Measurements from ENCODE around the gene PLA2G2C.

The PLA2G2C gene

GRCh38 chr1:20149601-20150325, 36.6 kb downstream of the PLA2G2C start:
- no peak for TF ChIP-seq GATA1 (IDR thresholded peaks at IDR 0.05; ENCODE audit: low read depth, low read length)
- TF ChIP-seq POLR2A (IDR thresholded peaks at IDR 0.05; ENCODE audit: low read length), result no peak
- no peak for DNase-seq

- no peak for TF ChIP-seq POLR2A (IDR thresholded peaks at IDR 0.05; ENCODE audit: low read length)
- no peak for TF ChIP-seq GATA1 (IDR thresholded peaks at IDR 0.05; ENCODE audit: low read depth, low read length)
- no peak for DNase-seq
Observed at GRCh38 chr1:20148571-20149500, 37.5 kb downstream of the PLA2G2C start.

- TF ChIP-seq POLR2A (IDR thresholded peaks at IDR 0.05; ENCODE audit: low read length) (no peak), GATA1 (IDR thresholded peaks at IDR 0.05; ENCODE audit: low read depth, low read length) (no peak)
- no peak for DNase-seq
Observed at GRCh38 chr1:20147846-20148570, 38.3 kb downstream of the PLA2G2C start.

GRCh38 chr1:20143734-20144565, 42.4 kb downstream of the PLA2G2C start:
- no peak for DNase-seq
- TF ChIP-seq GATA1 (IDR thresholded peaks at IDR 0.05; ENCODE audit: low read depth, low read length) (no peak), POLR2A (IDR thresholded peaks at IDR 0.05; ENCODE audit: low read length) (no peak)

DNA sequence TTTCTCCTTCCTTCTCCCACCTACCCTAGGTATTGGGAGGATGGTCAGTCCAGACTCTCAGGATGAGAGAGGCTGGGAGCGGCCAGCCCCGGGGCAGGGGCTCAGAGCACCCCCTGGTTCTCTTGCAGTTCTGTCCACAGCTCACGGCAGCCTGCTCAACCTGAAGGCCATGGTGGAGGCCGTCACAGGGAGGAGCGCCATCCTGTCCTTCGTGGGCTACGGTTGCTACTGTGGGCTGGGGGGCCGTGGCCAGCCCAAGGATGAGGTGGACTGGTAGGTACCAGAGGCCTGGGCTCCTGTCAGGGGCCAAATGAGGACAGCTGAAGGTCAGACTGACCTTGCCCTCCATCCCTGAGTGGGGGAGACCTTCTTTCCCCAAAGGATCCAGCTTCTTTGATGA, 43.0 kb downstream of the PLA2G2C start:
- TF ChIP-seq POLR2A (IDR thresholded peaks at IDR 0.05; ENCODE audit: low read length), result no peak
- no peak for TF ChIP-seq GATA1 (IDR thresholded peaks at IDR 0.05; ENCODE audit: low read depth, low read length)
- DNase-seq, result no peak

DNA sequence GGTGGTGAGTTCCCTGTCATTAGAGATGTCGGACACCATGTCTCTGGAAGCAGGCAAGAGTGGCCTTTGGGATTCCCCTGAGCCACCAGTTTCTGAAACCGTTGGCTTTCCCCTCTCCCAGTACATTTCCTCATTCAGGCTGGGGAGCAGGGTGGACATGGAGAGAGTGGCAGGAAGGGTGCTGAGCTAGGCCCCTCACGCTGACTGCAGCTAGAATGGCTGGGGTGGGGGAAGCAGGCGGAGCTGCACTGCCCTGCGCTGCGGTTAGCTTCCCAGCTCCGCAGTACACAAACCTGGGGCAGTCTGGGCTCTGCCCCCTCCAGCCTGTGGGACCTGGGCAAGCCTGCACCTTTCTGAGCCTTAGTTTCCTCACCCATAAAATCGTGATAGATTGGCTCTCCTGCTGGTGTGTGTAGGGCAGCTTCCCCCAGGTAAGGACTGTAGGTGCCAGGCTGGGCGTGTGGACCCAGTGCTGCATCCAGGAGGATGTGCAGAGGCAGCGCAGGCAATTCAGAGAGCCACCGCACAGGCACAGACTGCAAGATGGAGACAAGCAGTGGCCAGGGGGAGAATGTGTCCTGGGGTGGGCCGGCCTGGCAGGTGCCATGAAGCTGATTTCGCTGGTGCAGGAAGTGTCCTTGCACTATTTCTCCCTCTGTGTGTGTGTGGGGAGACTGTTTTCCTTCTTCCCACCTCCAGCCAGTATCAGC, 44.2 kb downstream of the PLA2G2C start:
- TF ChIP-seq POLR2A (IDR thresholded peaks at IDR 0.05; ENCODE audit: low read length), result no peak
- TF ChIP-seq GATA1 (IDR thresholded peaks at IDR 0.05; ENCODE audit: low read depth, low read length), result no peak

DNA sequence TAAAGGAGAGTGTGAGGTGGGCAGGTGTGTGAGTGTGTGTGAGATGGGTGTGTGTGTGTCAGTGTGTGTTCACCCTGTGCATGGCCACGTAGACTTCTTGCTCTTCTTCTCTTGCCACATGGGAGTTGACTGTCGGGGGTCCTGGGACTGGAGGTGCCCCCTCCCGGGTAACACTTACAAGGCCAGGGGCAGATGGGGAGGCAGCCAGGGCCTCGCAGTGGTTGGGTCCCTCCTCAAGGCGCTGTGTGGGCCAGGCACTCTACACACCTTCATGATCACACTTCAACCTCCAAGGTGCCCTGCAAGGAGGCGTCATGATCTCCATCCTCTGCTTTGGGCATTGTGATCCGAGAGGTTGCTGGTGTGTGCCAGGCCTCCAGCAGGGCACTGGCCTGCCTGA, 44.9 kb downstream of the PLA2G2C start:
- DNase-seq, result no peak
- TF ChIP-seq POLR2A (IDR thresholded peaks at IDR 0.05; ENCODE audit: low read length) (no peak), GATA1 (IDR thresholded peaks at IDR 0.05; ENCODE audit: low read depth, low read length) (no peak)

More for the DNA sequence above, 44.2 kb downstream of the PLA2G2C start:
- DNase-seq, result no peak

- TF ChIP-seq GATA1 (IDR thresholded peaks at IDR 0.05; ENCODE audit: low read depth, low read length), result no peak
- TF ChIP-seq POLR2A (IDR thresholded peaks at IDR 0.05; ENCODE audit: low read length), result no peak
Observed at GRCh38 chr1:20141001-20141400, 45.3 kb downstream of the PLA2G2C start.

DNA sequence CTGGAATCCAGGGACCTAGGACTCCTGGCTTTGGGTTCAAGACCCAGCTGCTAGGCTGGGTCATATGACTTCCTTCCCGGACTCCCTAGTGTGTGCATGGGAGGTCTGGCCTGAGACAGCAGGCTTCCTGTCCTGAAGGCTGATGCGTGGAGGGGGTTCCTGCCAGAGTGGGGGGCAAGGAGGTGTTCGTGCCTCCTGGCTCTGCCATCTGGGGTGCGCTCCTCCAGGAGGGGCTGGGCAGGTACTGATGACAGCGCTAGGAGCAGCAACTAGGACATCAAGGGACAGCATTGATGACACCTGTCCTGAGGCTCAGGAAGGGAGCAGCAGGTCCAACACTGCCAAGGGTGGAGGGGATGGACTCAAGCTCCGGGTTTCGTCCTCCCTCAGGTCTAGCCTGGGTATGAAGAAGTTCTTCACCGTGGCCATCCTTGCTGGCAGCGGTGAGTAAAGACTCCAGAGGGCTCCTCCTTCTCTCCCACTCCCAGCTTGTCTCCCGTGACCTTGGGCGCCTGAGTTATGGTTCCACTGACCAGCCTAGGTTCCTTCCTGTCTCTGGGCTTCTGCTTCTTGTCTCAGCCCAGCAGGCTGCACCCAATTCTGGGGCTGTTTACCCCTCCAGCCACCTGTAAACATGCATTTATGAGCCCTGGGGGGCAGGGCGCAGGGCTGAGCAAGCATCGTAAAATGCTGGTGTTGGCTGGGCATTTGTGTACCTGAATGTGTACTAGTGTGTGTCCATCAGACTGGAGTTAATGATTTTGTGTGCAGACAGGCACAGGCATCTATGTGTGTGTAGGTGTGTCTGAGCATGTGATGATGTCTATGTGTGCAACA, 46.3 kb downstream of the PLA2G2C start:
- TF ChIP-seq GATA1 (IDR thresholded peaks at IDR 0.05; ENCODE audit: low read depth, low read length), result no peak
- no peak for TF ChIP-seq POLR2A (IDR thresholded peaks at IDR 0.05; ENCODE audit: low read length)
- no peak for DNase-seq

More at GRCh38 chr1:20141001-20141400, 45.3 kb downstream of the PLA2G2C start:
- no peak for DNase-seq

DNA sequence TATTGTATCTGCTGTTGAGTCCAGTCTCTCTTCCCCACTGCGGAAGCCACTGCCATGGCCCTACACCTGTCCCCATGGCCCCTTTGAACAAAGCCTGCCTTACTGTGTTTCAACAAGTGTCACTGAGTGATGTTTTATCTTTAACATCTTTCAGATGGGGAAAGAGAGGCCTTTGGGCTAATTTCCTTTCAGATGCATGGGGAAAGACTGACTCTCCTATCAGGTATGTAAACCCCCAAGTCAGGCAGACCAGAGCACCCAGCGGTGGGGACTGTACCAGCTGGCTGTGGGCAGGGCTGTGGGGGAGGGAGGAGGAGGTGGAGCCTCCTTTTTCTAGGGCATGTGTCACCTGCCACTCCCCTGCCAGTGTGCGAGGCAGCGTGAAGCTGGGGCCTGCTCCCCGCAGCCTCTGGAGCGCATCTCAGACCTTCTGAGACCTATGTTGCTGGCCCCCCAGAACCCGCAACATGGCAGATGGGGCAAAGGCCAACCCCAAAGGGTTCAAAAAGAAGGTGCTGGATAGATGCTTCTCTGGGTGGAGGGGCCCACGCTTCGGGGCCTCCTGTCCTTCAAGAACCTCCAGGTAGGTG, 47.3 kb downstream of the PLA2G2C start, which contains the start of gene PLA2G2F:
Gene PLA2G2F (plus strand): TSS at position 363 of the 590 bp plus-strand sequence. CDS start 105 bp downstream, at position 468.
- TF ChIP-seq POLR2A (IDR thresholded peaks at IDR 0.05; ENCODE audit: low read length), result no peak
- TF ChIP-seq GATA1 (IDR thresholded peaks at IDR 0.05; ENCODE audit: low read depth, low read length), result no peak
- DNase-seq, result no peak

DNA sequence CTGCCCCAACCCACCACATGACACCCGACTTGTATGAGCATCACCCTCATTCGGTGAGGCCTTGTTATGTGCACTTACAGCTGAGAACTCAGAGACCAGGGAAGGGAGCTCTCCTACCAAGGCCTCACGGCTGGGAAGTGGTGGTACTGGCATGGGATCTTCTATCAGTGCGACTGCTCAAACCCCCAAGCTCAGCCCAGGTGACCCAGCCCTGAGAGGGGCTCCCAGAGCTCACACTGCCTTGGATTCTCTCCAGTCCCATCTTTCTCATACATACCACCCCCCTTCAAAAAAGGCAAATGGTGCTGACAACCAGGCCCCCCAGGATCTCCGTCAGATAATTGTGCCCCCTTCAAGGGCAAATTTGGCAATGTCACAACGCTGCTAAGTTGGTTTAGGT, 48.0 kb downstream of the PLA2G2C start:
- no peak for TF ChIP-seq POLR2A (IDR thresholded peaks at IDR 0.05; ENCODE audit: low read length)
- TF ChIP-seq GATA1 (IDR thresholded peaks at IDR 0.05; ENCODE audit: low read depth, low read length), result no peak
- no peak for DNase-seq
